HepG2 (cell line): ENCODE results near the gene ROBO3.
A peak's percentile ranks its signal among the peaks of the same experiment; 100 is the strongest.

Source experiments
- CTCF ChIP-seq: sonication (generic); formaldehyde crosslinking; IDR thresholded peaks from 2 replicates; pipeline ENCODE4 v1.5.0; 2020; ENCODE audit warnings: mild to moderate bottlenecking, missing genetic modification reagents, moderate library complexity
- KAT8 ChIP-seq: IDR thresholded peaks from 2 replicates; pipeline ENCODE4 v1.6.1; 2016; ENCODE audit warnings: missing genetic modification reagents, missing compliant biosample characterization
- POLR2G ChIP-seq: fragments of 200-400 bp; formaldehyde crosslinking; IDR thresholded peaks from 2 replicates; pipeline ENCODE4 v1.6.1; 2018; ENCODE audit warnings: mild to moderate bottlenecking, low read depth, low read length, moderate library complexity

- TF ChIP-seq CTCF (CRISPR knock-in tag) (peak; percentile 65), POLR2G (no peak), KAT8 (no peak)
Measured at GRCh38 chr11:124867700-124868099, 2.5 kb downstream of the ROBO3 start.
